CD8-positive, alpha-beta memory T cell (primary cell): Measurements from ENCODE around the gene NMS. TPM values are rescaled to one million over a fixed set of nuclear protein-coding genes. Genes with fewer than 3 reads are reported as not detected.
A peak's percentile ranks its signal among the peaks of the same experiment; 100 is the strongest.

ENCODE experiments used
- CTCF ChIA-PET: fragments of 350-600 bp; sonication (Branson Sonifier 250); formaldehyde crosslinking; loops from one replicate; lab custom pipeline; 2021; ENCODE audit warnings: antibody characterized with exemption; lab: Charles Lee
- POLR2A ChIA-PET: fragments of 350-600 bp; sonication (Branson Sonifier 250); formaldehyde crosslinking; loops from one replicate; lab custom pipeline; 2021; ENCODE audit warnings: antibody characterized with exemption; lab: Charles Lee
- DNase-seq, 5 donors: peaks; one replicate each; pipeline versions ENCODE4 v3.0.0 to v3.0.0-alpha.2; 2020 to 2022; ENCODE audit warnings: mixed read lengths in 1 of 5
- H3K27ac ChIP-seq: one replicate; pipeline ENCODE4 v1.7.0; 2013; ENCODE audit warnings: low read depth, mild to moderate bottlenecking, low read length, moderate library complexity
- H3K27me3 ChIP-seq: 2 replicates; pipeline ENCODE4 v1.7.0; 2013; ENCODE audit warnings: low read length, mild to moderate bottlenecking; ENCODE audit not compliant: insufficient read depth, poor library complexity, severe bottlenecking
- H3K36me3 ChIP-seq: 2 replicates; pipeline ENCODE4 v1.7.0; 2013; ENCODE audit warnings: mild to moderate bottlenecking, low read length, moderate library complexity; ENCODE audit not compliant: insufficient read depth
- H3K4me1 ChIP-seq: 2 replicates; pipeline ENCODE4 v1.7.0; 2013; ENCODE audit warnings: mild to moderate bottlenecking, low read length, moderate library complexity; ENCODE audit not compliant: insufficient read depth
- H3K4me3 ChIP-seq: 2 replicates; pipeline ENCODE4 v1.7.0; 2013; ENCODE audit warnings: mild to moderate bottlenecking, low read length
- H3K9me3 ChIP-seq: 2 replicates; pipeline ENCODE4 v1.7.0; 2013; ENCODE audit warnings: mild to moderate bottlenecking, low read length
- H3K27ac Mint-ChIP-seq, 8 donors: one replicate each; pipeline ENCODE4 v1.8.0; 2020 to 2021; ENCODE audit warnings: mixed read lengths in 8 of 8, mild to moderate bottlenecking in 6 of 8, inconsistent platforms in 3 of 8, moderate library complexity in 3 of 8
- H3K27me3 Mint-ChIP-seq, 2 donors: one replicate each; pipeline ENCODE4 v1.8.0; 2020 to 2021; ENCODE audit warnings: mixed read lengths in 2 of 2, mild to moderate bottlenecking in 1 of 2, moderate library complexity in 1 of 2
- H3K36me3 Mint-ChIP-seq, 3 donors: one replicate each; pipeline ENCODE4 v1.8.0; 2020 to 2021; ENCODE audit warnings: mixed read lengths in 3 of 3, inconsistent platforms in 1 of 3, mild to moderate bottlenecking in 1 of 3
- H3K4me1 Mint-ChIP-seq, 3 donors: one replicate each; pipeline ENCODE4 v1.8.0; 2020 to 2021; ENCODE audit warnings: mixed read lengths in 3 of 3, inconsistent platforms in 1 of 3, mild to moderate bottlenecking in 1 of 3
- H3K4me3 Mint-ChIP-seq, 7 donors: one replicate each; pipeline ENCODE4 v1.8.0; 2020 to 2021; ENCODE audit warnings: mixed read lengths in 7 of 7, mild to moderate bottlenecking in 6 of 7, moderate library complexity in 4 of 7, inconsistent platforms in 2 of 7
- H3K9me3 Mint-ChIP-seq, 5 donors: one replicate each; pipeline ENCODE4 v1.8.0; 2020 to 2022; ENCODE audit warnings: mixed read lengths in 5 of 5, mild to moderate bottlenecking in 3 of 5, moderate library complexity in 2 of 5, inconsistent platforms in 1 of 5
- polyA plus RNA-seq: library from polyadenylated mRNA; unstranded; fragments of 300-500 nt; fragmentation: Illumina TruSeq; gene quantifications from one replicate; pipeline ENCODE4 v1.2.3, GENCODE V29; 2021
- total RNA-seq, 2 experiments: library from RNA; stranded (reverse); gene quantifications; one replicate each; pipeline ENCODE4 v1.2.3, GENCODE V29; 2021

Gene NMS, protein sequence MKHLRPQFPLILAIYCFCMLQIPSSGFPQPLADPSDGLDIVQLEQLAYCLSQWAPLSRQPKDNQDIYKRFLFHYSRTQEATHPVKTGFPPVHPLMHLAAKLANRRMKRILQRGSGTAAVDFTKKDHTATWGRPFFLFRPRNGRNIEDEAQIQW
- total RNA-seq = not detected
- not detected for polyA plus RNA-seq

DNA sequence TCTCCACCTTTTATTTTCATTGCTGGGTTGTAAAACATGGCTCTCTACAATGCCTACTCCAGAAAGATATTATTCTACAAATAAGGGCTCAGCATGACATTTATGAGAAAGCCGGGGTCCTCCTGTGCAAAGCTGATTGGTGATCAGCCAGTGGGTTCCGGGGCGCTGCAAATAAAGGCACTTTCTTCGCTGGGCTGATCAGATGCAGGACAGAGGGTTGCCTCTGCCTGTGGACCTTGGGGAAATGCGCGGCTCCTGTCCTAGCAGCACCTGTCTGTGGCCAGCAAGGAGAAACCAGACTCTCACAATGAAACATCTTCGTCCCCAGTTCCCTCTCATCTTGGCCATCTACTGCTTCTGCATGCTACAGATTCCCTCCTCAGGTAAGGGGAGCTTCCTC lies at the start of gene NMS:
Gene NMS, plus strand, starts transcription at position 301 of the 400 bp plus-strand sequence. Its CDS starts 7 bp downstream, at position 308.
- Mint-ChIP-seq H3K27me3 (peaks cover 7 to 57% of the 10 kb centered on the region in 2 donors), H3K4me1 (no peaks in the 10 kb centered on the region), H3K9me3 (no peaks in the 10 kb centered on the region), H3K27ac (no peak within 1 kb of the TSS), H3K4me3 (no peak within 1 kb of the TSS), H3K36me3 (peaks cover 0 to 2% (median 0%) of the 10 kb centered on the region in 3 donors)
- CTCF ChIA-PET = no interaction called here
- DNase-seq = no peak
- H3K27ac ChIP-seq = no peak within 1 kb of the TSS
- H3K36me3 ChIP-seq = no peaks in the 10 kb centered on the region
- peaks cover 3% of the 10 kb centered on the region for H3K27me3 ChIP-seq
- POLR2A ChIA-PET = no interaction called here
- no peaks in the 10 kb centered on the region for H3K9me3 ChIP-seq
- H3K4me3 ChIP-seq = no peak within 1 kb of the TSS
- H3K4me1 ChIP-seq = no peaks in the 10 kb centered on the region

DNA sequence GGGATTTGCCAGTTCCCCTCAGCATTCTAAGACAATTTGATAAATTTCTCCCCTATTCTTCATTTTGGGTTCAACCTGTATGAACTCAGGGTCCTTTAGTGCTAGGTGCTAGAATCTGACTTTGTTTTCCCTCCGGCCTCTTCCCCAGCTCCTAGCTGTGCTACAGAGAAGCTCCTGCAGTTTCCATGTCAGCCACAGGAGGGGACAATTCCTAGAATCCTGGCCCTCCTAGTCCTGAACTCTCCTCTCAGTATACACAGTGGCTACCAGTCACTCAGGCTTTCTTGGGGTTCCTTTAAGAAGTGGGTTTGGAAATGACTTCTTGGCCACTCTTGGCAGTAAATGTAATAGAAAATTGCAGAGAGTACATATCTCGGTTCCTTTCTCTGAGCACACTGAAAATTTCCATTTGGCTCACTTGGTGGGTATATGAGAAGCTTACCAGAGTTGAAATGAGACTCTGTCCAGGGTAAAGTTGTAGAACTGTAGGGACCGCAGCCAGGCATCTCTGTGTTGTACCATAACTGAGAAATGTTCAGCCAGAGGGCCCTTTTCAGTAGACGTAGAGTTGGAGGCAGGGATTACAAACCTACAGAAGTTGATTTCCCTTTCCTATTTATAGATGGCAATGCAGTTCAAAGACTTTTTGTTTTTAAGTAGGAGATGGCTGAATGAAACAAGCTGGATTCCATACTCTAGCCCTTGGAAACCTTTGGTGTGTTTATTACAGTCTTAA lies 47.8 kb upstream of the NMS start:
- peaks cover 0 to 9% (median 2%) of the 10 kb centered on the region in 3 donors for H3K4me1 Mint-ChIP-seq
- H3K9me3 ChIP-seq = no peaks in the 10 kb centered on the region
- POLR2A ChIA-PET = no interaction called here
- H3K4me1 ChIP-seq = no peaks in the 10 kb centered on the region
- H3K27ac ChIP-seq = no peak overlapping the region
- no peaks in the 10 kb centered on the region for H3K9me3 Mint-ChIP-seq
- no peak for DNase-seq
- peak overlapping the region in 1 of 7 donors; percentile 25 for H3K4me3 Mint-ChIP-seq
- H3K36me3 Mint-ChIP-seq = peaks cover 0 to 2% (median 0%) of the 10 kb centered on the region in 3 donors
- H3K27ac Mint-ChIP-seq = peak overlapping the region in 2 of 8 donors; percentile 36 to 47
- no peak overlapping the region for H3K4me3 ChIP-seq
- H3K36me3 ChIP-seq = no peaks in the 10 kb centered on the region
- CTCF ChIA-PET = no interaction called here
- H3K27me3 ChIP-seq = no peaks in the 10 kb centered on the region
- H3K27me3 Mint-ChIP-seq = peaks cover 9 to 13% of the 10 kb centered on the region in 2 donors

GRCh38 chr2:100423631-100424030 lies 46.7 kb upstream of the NMS start:
- no peaks in the 10 kb centered on the region for H3K9me3 Mint-ChIP-seq
- H3K27ac Mint-ChIP-seq = no peak overlapping the region
- H3K27me3 Mint-ChIP-seq = peaks cover 11 to 17% of the 10 kb centered on the region in 2 donors
- no peak overlapping the region for H3K4me3 ChIP-seq
- peaks cover 0 to 6% (median 6%) of the 10 kb centered on the region in 3 donors for H3K4me1 Mint-ChIP-seq
- peaks cover 4% of the 10 kb centered on the region for H3K4me1 ChIP-seq
- H3K36me3 ChIP-seq = no peaks in the 10 kb centered on the region
- peak overlapping the region in 1 of 7 donors; percentile 28 for H3K4me3 Mint-ChIP-seq
- POLR2A ChIA-PET = no interaction called here
- CTCF ChIA-PET = no interaction called here
- H3K36me3 Mint-ChIP-seq = no peaks in the 10 kb centered on the region
- H3K9me3 ChIP-seq = no peaks in the 10 kb centered on the region
- no peak overlapping the region for H3K27ac ChIP-seq
- no peak for DNase-seq
- H3K27me3 ChIP-seq = no peaks in the 10 kb centered on the region

- no peaks in the 10 kb centered on the region for H3K36me3 ChIP-seq
- peaks cover 11 to 19% of the 10 kb centered on the region in 2 donors for H3K27me3 Mint-ChIP-seq
- H3K4me3 ChIP-seq = no peak overlapping the region
- H3K9me3 Mint-ChIP-seq = no peaks in the 10 kb centered on the region
- no peak for DNase-seq
- POLR2A ChIA-PET = no interaction called here
- H3K27ac ChIP-seq = no peak overlapping the region
- peak overlapping the region in 1 of 8 donors; percentile 11 for H3K27ac Mint-ChIP-seq
- H3K9me3 ChIP-seq = no peaks in the 10 kb centered on the region
- H3K4me3 Mint-ChIP-seq = no peak overlapping the region
- no peaks in the 10 kb centered on the region for H3K36me3 Mint-ChIP-seq
- CTCF ChIA-PET = no interaction called here
- peaks cover 0 to 6% (median 6%) of the 10 kb centered on the region in 3 donors for H3K4me1 Mint-ChIP-seq
- no peaks in the 10 kb centered on the region for H3K27me3 ChIP-seq
- H3K4me1 ChIP-seq = peaks cover 4% of the 10 kb centered on the region
Measured at GRCh38 chr2:100424277-100424875, 45.9 kb upstream of the NMS start.

- ChIA-PET CTCF (no interaction called here), POLR2A (no interaction called here)
Measured at GRCh38 chr2:100425107-100425506, 45.2 kb upstream of the NMS start.

GRCh38 chr2:100425573-100426383 lies 44.5 kb upstream of the NMS start:
- Mint-ChIP-seq H3K36me3 (no peaks in the 10 kb centered on the region), H3K27me3 (peaks cover 11 to 30% of the 10 kb centered on the region in 2 donors), H3K4me1 (peaks cover 0 to 6% (median 6%) of the 10 kb centered on the region in 3 donors), H3K9me3 (peaks cover 0 to 5% (median 2%) of the 10 kb centered on the region in 5 donors), H3K4me3 (no peak overlapping the region), H3K27ac (no peak overlapping the region)
- no peak overlapping the region for H3K4me3 ChIP-seq
- DNase-seq = no peak
- H3K36me3 ChIP-seq = no peaks in the 10 kb centered on the region
- no peaks in the 10 kb centered on the region for H3K9me3 ChIP-seq
- no peaks in the 10 kb centered on the region for H3K27me3 ChIP-seq
- peaks cover 4% of the 10 kb centered on the region for H3K4me1 ChIP-seq
- no peak overlapping the region for H3K27ac ChIP-seq
- ChIA-PET CTCF (no interaction called here), POLR2A (no interaction called here)

More at GRCh38 chr2:100425107-100425506, 45.2 kb upstream of the NMS start:
- Histone ChIP-seq H3K27me3 (no peaks in the 10 kb centered on the region), H3K27ac (no peak overlapping the region), H3K36me3 (no peaks in the 10 kb centered on the region), H3K4me1 (peaks cover 4% of the 10 kb centered on the region), H3K9me3 (no peaks in the 10 kb centered on the region), H3K4me3 (no peak overlapping the region)
- H3K9me3 Mint-ChIP-seq = no peaks in the 10 kb centered on the region
- H3K4me3 Mint-ChIP-seq = no peak overlapping the region
- H3K27me3 Mint-ChIP-seq = peaks cover 11 to 24% of the 10 kb centered on the region in 2 donors
- H3K36me3 Mint-ChIP-seq = no peaks in the 10 kb centered on the region
- no peak for DNase-seq
- peaks cover 0 to 6% (median 6%) of the 10 kb centered on the region in 3 donors for H3K4me1 Mint-ChIP-seq
- H3K27ac Mint-ChIP-seq = no peak overlapping the region

DNA sequence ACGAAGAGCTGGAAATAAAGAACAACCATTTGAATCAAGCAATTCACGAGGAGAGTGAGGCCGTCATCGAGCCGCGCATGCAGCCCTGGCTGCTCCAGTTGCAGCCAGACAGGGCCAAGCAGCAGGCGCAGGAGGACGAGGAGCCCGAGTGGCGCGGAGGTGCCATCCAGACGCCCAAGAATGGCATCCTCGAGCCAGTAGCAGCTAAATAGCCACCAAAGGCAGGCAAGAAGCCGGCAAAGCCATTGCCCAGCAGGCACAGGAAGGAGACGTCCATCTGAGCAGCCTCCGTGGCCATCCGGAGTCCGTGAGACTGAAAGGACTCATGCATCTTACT lies 43.9 kb upstream of the NMS start:
- H3K36me3 Mint-ChIP-seq = no peaks in the 10 kb centered on the region
- H3K27ac Mint-ChIP-seq = no peak overlapping the region
- Histone ChIP-seq H3K36me3 (no peaks in the 10 kb centered on the region), H3K27ac (no peak overlapping the region), H3K9me3 (no peaks in the 10 kb centered on the region), H3K4me3 (no peak overlapping the region), H3K27me3 (no peaks in the 10 kb centered on the region), H3K4me1 (peaks cover 4% of the 10 kb centered on the region)
- H3K4me1 Mint-ChIP-seq = peaks cover 0 to 6% (median 6%) of the 10 kb centered on the region in 3 donors
- ChIA-PET POLR2A (no interaction called here), CTCF (no interaction called here)
- DNase-seq = no peak
- H3K4me3 Mint-ChIP-seq = no peak overlapping the region
- H3K27me3 Mint-ChIP-seq = peaks cover 11 to 30% of the 10 kb centered on the region in 2 donors
- H3K9me3 Mint-ChIP-seq = peaks cover 0 to 5% (median 2%) of the 10 kb centered on the region in 5 donors
